Activated CD8-positive, alpha-beta memory T cell treated with anti-CD3 and anti-CD28 coated beads, Interleukin-2, amount 50 U/mL, for 1 hour (primary cell): Measurements from ENCODE around the gene TRAF2.
A peak's percentile ranks its signal among the peaks of the same experiment; 100 is the strongest.

ENCODE experiments used
- DNase-seq: peaks from one replicate; pipeline ENCODE4 v3.0.0-alpha.2; 2020; ENCODE audit errors: extremely low read depth

Gene TRAF2

DNA sequence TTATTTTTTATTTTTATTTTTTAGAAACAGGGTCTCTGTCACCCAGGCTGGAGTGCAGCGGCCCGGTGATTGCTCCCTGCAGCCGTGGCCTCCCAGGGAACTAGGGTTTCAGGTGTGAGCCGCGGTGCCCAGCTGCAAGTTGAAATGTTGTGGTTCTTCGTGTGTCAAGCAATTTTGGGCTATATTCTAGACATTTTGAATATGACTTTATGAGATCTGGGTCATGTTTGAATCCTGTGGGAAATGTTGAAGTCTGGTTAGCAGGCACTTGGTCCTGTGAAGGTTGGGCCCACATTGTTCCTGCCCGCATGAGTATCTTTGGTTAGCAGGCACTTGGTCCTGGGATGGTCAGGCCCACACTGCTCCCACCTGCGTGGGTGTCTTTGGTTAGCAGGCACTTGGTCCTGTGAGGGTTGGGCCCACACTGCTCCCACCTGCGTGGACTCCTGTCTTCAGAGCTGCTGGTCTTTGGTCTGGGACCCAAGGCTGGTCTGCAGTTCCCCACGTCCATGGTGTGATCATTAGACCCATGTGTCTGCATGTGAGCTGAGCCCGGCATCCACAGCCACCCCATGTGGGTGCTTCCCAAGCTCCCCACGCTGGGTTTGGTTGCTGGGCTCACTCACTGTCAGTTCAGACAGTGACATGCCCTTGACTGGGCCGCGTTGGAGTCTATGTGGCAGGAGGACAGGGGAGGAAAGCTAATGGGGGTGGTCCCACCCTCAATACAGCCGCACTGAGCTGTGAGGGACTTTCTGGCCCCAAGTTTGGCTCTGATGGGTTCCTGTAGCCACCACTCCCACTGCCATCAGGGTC lies 51.1 kb downstream of the TRAF2 start:
- no peak for DNase-seq

DNA sequence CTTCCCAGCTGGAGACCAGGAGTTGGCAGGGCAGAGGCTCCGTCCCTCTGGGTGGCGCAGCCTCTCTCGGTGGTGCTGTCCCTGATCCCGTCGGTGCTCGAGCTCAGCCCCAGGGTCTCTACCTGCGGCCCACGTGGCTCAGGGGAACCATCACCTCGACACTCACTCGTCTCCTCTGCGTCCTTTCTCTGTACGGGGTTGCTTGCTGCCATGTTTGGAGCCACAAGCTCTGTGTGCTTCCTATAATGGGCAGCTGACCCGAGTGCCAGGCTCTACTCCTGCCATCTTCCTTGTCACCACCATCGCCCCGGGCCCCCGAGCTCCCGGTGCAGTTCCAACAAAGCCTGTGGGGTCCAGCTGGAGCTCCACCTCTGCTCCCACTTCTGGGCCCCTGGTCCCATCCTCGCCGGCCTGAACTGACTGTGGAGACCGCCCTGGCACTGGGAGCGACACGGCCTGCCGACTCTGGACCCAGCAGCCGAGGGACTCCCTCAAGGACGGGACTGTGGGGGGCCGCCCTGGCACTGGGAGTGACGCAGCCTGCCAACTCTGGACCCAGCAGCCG lies 53.2 kb downstream of the TRAF2 start:
- DNase-seq = no peak

DNA sequence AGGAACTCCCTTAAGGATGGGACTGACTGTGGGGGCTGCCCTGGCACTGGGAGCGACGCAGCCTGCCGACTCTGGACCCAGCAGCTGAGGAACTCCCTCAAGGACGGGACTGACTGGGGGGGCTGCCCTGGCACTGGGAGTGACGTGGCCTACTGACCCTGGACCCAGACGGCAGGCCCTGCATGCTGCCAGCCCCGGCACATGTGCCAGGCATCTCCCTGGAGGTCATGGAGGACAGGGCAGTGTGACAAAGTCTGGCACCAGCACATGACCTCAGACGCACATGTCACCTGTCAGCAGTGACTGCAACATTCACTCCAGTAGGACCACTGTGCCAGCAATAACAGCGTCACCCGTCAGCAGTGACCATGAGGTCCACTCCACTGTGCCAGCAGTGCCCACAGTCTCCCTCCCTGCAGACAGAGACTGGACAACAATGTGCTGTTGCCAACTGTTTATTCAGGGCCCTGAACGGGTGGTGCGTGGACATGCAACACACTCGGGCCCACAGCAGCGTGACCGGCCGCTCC lies 53.7 kb downstream of the TRAF2 start:
- DNase-seq = no peak

DNA sequence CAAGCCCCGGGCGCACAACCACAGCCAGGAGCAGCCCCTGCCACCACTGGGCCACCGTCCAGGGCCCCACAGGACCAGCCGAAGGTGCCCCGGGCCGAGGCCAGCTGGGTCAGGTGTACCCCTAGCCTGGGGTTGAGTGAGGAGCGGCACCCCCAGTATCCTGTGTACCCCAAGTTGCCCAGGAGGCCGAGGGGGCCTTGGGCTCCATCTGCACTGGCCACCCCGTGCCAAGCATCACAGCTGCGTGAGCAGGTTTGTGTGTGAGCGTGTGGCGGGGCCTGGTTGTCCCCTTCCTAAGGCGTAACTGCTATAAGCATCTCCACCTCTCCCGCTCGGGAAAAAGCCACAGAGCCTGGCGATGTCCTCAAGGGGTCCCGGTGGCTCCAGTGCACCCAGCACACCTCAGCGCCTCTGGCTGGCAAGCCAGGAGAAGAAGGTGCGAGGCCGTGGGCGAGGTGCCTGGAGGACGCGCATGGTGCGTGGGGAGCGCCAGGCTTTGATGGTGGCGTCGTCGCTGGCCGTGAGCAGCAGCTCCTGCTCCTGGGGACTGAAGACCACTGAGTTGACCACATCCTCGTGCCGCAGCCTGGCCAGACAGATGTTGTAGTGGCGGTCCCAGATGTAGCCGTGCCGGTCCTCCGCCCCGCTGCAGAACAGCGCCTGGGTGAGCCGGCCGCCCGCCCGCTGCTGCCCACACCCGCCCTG lies 54.4 kb downstream of the TRAF2 start:
- no peak for DNase-seq

DNA sequence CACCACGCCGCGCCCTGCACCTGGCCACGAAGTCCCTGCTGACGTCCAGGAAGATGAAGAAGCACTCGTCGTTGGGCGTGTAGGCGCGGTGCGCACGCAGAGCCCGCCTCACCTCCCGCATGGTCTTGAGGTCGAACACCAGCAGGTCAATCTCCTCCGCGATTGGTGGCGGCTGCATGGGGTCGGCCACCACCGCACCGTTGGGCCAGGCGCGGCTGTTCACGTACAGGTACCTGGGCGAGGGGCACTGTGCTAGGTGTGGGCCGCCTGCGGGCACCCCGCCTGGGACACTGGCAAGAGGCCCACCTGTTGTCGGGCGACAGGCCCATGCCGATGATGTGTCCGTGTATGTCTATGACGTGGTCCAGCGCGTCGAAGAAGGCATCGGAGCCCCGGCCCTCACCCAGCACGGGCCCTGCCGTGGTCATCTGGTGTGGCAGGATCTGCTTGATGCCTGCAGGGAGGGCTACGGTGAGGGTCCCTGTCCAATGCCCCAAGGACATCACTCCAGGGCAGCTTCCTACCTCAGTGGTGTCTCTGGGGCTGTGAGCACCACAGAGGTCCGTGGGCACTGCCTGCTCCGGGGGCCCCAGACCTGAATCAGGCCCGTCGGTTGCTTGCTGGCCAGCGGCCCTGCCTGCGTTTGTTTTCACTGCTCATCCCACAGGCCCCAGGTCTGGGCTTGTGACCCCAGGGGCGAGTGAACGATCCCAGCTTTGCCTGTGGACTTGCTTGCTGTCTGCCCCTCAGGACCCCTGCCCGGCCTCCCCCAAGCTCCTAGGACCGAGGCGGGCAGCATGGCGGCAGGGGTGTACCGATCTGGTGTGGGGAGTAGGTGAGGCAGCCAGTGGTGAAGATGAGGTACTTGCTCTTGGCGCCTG lies 55.2 kb downstream of the TRAF2 start:
- no peak for DNase-seq

DNA sequence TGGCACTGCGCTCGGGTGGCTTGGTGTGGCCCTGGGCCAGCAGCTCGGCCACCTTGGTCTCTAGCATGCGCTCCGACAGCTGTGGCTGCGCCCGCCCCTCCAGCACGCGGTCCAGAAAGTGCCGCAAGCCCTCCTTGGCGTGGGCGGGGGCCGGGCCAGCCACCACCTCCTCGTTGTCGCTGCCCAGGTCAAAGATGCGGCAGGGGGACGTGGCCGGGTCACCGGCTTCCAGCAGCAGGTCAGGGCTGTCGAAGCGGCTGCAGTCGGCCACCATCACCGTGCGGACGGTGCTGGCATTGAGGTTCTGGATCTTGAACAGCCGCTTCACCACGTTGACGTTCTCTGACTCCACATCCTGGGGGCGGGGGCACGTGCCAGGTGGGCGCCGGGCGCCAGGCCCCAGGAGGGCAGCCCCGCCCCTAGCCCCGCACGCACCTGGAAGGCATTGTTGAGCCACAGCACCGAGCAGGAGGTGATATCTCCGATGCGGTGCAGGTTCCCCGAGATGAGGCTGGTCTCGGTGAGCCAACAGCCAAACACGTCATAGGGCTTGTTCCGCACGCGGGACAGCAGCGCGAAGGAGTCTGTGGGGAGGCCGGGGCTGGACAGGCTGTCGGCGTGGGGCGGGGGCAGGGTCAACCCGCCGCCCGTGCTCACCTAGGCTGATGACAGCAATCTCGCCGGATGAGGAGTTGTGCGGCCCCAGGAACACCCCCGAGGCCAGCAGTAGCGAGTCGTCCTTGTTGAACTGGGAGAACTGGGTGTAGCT lies 56.0 kb downstream of the TRAF2 start:
- DNase-seq = no peak

DNA sequence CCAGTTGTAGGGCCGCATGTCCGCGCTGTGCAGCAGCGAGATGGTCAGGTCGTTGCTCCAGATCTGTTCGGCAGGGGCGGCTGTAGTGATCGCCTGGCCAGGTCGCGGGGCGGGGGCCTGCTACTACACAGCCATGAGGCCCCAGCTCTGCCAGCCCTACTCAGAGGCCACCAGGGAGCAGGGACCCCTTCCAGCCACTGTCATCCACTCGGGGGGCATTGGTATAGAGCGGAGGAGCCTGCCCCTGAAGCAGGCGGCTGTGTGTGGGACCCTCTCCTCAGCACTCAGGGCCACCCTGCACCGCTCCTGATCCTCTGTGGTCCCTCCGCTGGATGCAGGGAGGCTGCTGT lies 56.5 kb downstream of the TRAF2 start:
- DNase-seq = no peak

DNA sequence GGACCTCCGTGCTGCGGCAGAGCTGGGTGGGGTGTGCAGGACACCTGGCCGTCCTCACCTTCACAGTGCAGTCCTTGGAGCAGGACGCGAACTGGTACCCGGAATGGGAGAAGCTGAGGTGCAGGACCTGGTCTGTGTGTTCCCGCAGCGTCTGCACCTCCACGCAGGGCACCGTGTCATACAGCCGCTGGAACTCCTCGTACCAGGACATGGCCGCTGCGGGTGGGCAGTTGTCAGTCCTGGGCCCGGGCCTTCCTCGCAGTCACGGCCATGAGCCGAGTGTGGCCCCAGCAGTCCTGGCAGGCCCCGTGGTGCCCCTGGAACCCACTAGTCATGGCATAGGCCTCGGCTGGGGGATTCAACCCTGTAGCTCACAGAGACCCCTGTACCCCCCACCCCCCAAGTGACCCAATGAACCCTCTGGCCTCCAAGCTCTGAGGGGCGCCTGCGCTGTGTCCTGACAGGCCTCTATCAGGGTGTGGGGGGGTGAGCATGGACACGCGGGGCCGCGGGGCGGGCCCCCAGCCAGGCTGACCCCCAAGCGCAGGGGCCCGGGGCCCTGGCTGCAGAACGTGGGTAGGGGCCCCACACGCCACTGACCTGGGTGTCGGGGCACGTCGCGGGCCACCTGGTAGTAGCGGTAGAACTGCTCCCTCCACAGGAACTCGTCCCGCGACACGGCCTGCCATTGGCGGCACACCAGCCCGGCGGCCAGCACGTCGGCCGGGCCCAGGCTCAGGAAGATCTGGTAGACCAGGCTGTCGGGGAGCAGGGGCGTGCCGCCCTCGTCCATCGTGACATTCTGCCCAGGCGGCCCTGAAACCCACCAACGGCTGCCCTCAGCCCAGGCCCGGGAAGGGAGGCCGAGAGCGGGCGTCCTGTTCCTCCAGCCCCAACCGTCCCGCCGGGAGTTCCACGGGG lies 57.2 kb downstream of the TRAF2 start:
- DNase-seq = no peak

DNA sequence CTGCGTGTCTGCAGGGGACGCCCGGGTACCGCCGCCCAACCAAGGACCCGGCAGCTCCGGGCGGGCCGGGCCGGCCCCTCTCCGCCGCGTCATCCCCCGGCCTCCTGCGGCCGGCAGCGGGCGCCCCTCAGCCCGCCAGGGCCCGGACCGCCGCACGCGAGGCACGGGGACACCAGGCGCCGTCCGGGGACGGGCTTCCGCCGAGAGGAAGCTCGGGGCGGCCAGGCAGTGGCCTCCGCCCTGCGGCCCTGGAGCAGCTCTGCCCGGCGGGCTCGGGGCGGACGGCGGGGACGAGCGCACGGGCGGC lies 57.8 kb downstream of the TRAF2 start:
- DNase-seq = no peak

DNA sequence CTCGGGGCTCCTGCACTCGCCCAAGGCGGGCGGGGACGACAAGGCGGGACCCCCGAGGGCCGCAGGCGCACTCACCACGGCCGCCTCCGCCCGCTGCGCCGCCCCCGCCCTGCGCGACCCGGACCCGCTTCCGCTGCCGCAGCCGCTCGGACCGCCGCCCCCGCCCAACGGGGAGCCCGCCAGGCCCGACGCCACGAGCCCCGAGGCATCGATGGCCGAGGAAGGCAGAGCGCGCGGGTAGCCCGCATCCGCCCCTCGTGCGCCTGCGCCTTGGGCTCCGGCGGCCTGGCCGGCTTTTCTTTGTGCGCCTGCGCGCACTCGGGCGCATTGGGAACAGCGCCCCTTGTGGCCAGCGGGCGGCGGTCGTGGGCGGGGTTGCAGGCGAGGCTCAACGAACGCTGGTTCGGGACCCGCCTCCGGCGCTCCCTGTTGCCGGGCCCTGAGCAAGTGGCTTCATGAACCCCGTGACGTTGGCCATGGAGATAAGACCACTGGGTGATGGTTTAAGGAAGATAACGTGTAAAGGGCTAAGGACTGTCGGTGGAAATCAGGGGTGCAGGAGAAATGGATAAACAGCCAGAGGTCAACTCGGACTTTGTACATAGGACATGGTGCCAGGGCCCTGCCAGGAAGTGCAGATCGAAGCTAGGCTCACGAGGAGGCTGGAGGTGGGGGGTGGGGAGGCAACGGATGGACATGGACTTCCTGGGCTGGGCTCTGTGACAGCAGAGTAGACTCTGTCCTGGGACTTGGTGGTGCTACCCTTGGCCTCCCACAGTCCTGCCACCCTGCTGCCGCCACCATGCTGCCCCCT lies 58.4 kb downstream of the TRAF2 start, which contains the start of the genes C8G and FBXW5:
Gene C8G (plus strand): TSS at position 725 of the 814 bp plus-strand sequence. CDS start 78 bp downstream, at position 803.
Gene FBXW5 (minus strand): TSS at position 220 of the 814 bp plus-strand sequence. CDS start 655 bp downstream, outside the sequence.
- peak; percentile 74 for DNase-seq

DNA sequence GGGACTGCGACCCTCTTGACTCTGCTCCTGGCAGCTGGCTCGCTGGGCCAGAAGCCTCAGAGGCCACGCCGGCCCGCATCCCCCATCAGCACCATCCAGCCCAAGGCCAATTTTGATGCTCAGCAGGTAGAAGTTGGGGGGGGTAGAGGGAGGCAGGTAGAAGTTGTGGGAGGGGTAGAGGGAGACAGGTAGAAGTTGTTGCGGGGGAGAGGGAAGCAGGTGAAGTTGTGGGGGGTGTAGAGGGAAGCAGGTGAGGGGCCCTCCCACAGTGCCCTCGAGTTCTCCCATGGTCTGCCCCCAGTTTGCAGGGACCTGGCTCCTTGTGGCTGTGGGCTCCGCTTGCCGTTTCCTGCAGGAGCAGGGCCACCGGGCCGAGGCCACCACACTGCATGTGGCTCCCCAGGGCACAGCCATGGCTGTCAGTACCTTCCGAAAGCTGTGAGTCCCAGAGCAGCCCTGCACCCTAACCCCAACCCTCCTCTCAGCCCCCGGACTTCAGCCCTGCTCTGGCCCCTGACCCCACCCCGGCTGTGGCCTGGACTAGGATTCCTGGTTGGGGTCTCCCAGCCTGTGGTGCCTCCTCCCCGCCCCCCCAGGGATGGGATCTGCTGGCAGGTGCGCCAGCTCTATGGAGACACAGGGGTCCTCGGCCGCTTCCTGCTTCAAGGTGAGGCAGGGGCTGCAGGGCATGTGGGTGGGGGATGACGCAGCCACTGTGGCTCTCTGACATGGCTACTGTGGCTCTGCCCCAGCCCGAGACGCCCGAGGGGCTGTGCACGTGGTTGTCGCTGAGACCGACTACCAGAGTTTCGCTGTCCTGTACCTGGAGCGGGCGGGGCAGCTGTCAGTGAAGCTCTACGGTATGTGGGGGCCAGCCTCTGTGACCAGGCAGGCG lies 59.3 kb downstream of the TRAF2 start:
- no peak for DNase-seq

DNA sequence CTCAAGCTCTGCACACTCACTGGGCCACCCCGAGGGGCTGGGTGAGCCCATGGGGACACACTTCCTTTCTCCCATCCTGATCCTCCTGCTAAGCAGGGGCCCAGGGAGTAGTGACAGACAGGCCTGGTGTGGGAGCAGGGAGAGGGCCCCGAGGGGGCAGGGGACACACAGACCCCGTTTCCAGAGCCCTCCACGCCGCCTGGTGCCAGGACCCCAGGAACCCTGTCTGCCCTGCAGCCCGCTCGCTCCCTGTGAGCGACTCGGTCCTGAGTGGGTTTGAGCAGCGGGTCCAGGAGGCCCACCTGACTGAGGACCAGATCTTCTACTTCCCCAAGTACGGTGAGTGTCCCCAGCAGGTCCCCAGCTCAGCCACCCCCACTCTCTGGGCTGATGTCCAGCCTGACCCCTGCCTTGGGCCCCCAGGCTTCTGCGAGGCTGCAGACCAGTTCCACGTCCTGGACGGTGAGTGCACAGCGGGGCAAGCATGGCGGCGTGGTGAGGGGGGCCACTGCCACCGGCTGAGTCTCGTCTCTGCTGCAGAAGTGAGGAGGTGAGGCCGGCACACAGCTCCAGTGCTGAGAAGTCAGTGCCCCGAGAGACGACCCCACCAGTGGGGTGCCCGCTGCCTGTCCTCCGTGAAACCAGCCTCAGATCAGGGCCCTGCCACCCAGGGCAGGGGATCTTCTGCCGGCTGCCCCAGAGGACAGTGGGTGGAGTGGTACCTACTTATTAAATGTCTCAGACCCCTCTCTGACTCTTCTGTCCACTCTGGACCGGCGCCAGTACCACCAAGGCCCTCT lies 60.1 kb downstream of the TRAF2 start:
- DNase-seq = no peak

DNA sequence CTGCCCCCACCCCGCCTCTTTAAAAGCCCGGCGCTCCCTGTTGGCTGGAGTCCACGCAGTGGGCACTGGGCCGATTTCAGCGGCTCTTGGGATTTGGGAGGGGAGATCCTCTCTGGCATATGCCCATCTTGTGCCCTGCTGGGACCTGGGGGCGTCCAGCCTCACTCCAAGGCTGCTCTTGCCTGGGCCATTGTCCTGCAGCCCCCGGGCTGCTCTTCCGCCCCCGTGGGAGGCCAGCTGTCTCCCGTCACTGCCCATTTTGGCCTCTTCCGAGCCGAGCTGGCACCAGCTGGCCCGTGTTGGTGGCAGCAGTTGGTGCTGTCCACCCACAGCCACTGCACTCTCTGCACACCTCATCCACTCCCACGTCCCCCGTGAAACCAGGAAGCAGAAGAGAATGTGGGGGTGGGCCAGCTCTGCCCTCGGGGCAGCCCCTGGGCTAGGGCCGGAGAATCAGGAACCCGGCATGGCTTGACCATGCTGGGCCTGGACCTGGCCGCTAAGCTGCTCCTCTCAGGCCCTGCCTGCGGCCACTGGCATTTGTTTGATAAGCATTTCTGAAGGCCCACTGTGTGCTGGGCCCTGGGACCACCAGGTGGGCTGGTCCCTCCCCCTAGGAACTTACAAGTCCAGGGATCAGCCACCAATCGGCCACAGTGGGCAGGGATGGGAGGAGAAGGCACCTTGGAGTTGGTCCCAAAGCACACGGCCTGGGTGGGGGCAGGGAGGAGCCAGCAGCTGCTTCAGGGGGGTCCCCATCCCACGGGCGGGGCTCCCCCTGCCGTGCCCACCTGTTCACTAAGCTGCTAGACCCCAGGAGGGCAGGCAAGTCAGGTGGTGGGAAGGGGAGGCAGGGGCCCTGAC lies 60.9 kb downstream of the TRAF2 start:
- no peak for DNase-seq

DNA sequence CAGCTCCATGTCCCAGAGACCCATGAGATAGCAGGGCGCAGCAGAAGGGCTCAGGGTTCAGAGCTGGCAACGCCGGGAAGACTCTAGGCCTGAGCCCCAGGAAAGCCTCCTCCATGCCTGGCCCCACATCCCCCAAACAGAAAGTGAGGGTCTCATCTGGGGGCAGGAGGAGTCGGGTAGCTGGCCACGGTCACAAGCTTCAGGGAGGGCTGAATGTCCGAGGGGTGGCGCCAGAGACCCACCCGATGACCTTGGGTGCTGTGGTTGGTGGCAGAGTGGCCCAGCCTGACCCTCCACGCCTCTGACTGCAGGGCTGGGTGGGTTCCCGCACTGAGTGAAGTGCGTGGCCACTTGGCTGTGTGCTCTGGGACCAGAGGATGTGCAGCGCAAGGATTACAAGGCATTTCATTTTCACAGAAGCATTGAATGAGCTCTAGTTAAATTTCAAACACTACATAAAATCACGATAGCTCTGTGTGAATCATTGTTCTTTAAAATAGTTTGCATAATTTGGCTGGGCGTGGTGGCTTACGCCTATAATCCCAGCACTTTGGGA lies 61.7 kb downstream of the TRAF2 start:
- DNase-seq = no peak

DNA sequence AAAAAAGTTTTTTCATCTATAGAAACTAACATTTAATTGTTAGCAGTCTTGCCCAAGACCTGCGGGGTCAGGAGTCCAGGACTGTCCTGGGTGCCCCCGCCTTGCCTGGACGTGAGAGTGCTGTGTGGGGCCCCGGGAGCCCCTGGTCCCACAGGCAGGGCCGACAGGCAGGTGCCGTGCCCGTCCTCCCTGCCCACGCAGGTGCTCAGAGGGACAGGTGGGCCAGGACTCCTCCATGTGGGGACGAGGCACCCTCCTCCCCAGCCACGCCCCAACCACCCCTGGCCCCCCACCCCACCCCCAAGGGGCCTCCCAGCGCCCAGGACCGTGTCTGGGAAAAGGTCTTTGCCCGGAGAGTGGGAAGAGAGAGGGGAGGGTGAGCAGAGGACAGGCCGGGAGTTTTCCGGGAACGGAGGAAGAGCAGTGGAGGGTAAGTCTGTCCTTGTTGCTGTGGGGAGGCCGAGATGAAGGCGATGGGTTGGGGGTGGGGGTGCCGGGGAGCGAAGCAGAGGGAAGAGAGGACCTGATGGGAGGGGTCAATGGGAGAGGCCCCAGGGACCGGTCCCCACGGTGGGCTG lies 63.0 kb downstream of the TRAF2 start:
- no peak for DNase-seq
